IPS-18a (cell line): Measurements from ENCODE around the gene RNASET2.

Experiments
- H3K27ac ChIP-seq: one replicate; pipeline ENCODE4 v1.5.1; 2013; ENCODE audit warnings: low read length
- H3K27me3 ChIP-seq: one replicate; pipeline ENCODE4 v1.6.1; 2013; ENCODE audit warnings: mild to moderate bottlenecking, low read length; ENCODE audit not compliant: control insufficient read depth, insufficient read depth
- H3K36me3 ChIP-seq: one replicate; pipeline ENCODE4 v1.6.1; 2013; ENCODE audit warnings: low read depth, low read length; ENCODE audit not compliant: control insufficient read depth
- H3K4me1 ChIP-seq: one replicate; pipeline ENCODE4 v1.6.1; 2013; ENCODE audit warnings: low read depth, low read length; ENCODE audit not compliant: control insufficient read depth
- H3K4me3 ChIP-seq: one replicate; pipeline ENCODE4 v1.5.1; 2013; ENCODE audit warnings: low read length
- H3K9ac ChIP-seq: one replicate; pipeline ENCODE4 v1.6.1; 2013; ENCODE audit warnings: mild to moderate bottlenecking, low read length, moderate library complexity
- H3K9me3 ChIP-seq: one replicate; pipeline ENCODE4 v1.6.1; 2013; ENCODE audit warnings: low read depth, low read length; ENCODE audit not compliant: control insufficient read depth

RNASET2 gene

DNA sequence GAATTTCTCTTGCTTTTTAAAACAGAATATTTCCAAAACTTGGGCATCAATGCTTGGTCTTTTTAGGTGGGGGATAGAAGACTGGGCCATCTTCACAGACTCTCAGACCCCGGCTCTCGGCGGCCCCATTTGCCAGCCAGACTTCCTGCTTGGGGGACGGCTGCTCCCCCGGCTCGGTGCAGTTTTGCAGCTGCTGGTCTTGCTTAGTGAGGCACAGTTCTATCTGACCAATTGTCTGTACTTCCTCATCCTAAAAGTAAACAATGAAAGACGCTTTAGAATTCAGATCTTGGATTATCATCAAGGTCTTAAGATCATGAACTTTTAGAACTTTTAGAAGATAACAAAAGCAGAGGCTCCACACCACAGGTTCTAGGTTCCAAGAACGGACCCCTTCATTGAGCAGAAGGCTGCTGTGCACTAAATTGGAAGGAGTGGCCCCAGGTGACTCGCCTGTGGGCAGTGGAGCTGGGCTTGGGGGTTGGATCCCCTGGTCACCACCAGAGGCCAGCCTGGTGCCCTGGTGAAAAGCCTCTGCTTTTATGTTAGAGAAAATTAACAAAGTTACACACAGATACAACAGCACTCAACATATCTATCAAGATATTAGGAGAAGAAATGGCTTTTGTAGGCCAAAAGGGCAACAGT is 26.7 kb downstream of the RNASET2 start:
- Histone ChIP-seq H3K9me3 (no peaks in the 10 kb centered on the region), H3K4me1 (no peaks in the 10 kb centered on the region), H3K36me3 (no peaks in the 10 kb centered on the region), H3K4me3 (no peak overlapping the region), H3K27ac (no peak overlapping the region), H3K9ac (no peak overlapping the region), H3K27me3 (no peaks in the 10 kb centered on the region)

DNA sequence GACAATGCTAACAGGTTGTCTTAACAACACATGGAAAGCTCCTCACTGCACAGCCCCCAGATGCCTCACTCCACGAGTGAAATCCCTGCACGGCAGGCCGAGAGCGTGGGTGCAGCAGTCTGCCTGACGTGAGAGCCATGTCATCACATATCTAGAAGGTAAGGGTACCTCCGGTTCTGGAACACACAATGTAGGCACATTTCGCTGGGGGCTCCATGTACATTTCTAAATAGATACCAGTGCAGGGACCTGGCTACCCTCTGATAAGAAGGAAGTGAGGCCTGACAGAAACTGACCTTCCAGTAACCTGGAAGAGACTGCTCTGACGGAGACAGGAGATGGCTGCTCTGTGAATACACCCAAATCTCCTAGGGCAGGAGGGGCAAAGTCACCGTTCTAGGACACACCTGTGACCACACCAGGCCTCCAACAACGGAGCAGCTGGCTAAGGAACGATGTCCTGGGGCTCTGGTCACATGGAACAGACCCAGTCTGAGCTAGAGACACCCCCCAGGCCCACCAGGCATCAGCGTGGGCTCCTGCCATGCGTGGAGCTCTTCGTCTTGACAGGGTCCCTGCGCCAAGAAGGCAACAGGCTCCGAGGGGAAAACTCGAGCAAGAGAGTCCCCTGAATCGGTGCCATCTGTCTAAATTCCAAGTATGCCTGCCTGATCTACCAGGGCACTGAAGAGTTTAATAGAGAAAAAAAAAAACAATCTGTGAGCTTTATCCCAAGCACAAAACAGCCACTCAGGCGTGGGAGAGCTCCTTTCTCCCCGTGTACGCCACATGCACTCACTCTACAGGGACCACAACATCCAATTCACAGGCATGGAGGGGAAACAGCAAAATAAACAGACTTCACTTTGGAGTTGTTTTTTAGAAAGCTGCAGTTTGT is 27.5 kb downstream of the RNASET2 start:
- H3K9ac ChIP-seq = no peak overlapping the region
- H3K4me1 ChIP-seq = no peaks in the 10 kb centered on the region
- H3K4me3 ChIP-seq = no peak overlapping the region
- H3K27ac ChIP-seq = no peak overlapping the region
- no peaks in the 10 kb centered on the region for H3K27me3 ChIP-seq
- no peaks in the 10 kb centered on the region for H3K36me3 ChIP-seq
- no peaks in the 10 kb centered on the region for H3K9me3 ChIP-seq

DNA sequence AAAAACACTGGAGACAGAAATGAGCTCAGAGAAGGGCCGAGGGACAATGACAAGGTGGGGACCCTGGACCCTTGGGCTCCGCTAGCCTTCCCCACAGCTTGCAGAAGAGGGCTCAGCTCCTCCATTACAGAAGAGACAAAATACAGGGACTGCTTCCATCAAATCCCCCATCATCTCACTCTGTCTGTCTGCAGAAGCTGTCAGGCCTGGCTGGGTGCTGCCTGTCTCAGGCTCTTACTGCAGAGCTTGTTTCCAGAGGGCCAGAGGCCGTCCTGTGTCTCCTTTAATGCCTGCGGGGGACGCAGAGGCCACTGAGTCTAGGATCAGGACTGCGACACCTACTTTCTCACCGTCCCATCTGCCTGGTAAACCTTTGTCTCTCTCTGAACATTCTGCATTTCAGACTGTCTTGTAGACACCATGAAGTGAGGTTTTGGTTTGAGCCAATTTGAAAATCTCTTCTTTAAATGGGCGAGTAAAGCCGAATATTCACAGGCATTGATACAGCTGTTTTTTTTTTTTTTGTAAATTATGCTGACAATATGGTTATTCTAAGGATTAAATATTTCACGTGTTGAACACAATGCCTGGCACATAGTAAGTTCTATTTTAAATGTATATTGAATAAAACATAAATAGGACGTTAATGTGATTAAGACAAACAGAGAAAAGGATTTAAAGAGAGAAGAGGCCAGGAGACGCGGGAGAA is 28.3 kb downstream of the RNASET2 start:
- no peaks in the 10 kb centered on the region for H3K9me3 ChIP-seq
- H3K27ac ChIP-seq = no peak overlapping the region
- no peaks in the 10 kb centered on the region for H3K36me3 ChIP-seq
- H3K4me3 ChIP-seq = no peak overlapping the region
- H3K4me1 ChIP-seq = no peaks in the 10 kb centered on the region
- H3K9ac ChIP-seq = no peak overlapping the region
- no peaks in the 10 kb centered on the region for H3K27me3 ChIP-seq

DNA sequence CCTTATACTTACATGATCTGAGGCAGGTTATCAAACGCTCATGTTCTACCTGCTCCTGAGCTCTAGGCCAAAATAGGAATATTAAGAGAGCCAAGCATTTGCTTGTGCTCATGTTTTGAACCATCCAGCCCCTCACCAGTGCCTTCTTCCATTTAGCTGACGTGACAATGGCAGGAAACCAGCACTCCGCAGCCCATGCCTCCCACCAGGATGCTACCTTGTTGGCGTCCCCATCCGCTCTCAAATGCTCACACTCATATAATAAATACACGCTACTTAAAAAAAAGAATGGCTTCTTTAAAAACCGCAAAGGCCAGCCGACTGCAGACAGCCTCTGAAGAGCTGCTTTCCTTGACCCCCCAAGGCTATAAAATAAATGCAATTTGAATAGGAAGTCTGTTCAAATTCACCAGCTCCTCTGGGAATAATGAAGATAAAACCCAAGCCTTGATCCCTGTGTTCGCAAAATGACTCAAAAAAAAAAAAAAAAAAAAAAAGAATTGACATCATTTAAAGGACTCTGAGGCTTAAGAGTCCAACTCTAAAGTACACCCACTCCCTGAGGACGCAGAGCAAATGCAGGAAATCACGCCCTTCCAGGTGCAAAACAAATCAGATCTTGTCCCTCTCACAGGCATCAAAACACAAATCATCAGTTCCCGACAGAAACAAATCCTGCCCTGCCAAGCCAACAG is 29.0 kb downstream of the RNASET2 start:
- no peak overlapping the region for H3K27ac ChIP-seq
- no peaks in the 10 kb centered on the region for H3K27me3 ChIP-seq
- no peak overlapping the region for H3K4me3 ChIP-seq
- H3K4me1 ChIP-seq = no peaks in the 10 kb centered on the region
- H3K36me3 ChIP-seq = no peaks in the 10 kb centered on the region
- H3K9ac ChIP-seq = no peak overlapping the region
- no peaks in the 10 kb centered on the region for H3K9me3 ChIP-seq

DNA sequence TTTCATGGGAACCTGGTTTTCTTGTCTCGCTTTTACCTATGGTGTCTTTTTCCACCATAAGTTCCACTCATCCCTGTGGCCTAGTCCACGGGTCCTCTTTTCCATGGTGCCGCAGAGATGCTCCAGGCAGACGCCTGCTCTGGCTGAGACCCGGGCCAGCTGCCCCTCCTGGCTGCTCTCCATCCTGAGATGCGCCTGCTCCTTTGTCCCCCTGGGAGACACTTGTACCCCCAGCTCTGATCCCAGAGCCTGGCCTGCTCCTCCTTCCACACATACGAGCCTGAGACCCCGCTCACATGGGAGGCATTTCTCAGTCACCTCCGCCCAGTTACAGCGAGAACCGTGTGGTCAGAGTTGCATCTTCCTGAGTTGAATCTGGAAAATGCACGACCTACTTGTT is 29.6 kb downstream of the RNASET2 start:
- Histone ChIP-seq H3K27ac (no peak overlapping the region), H3K9me3 (no peaks in the 10 kb centered on the region), H3K36me3 (no peaks in the 10 kb centered on the region), H3K4me1 (no peaks in the 10 kb centered on the region), H3K4me3 (no peak overlapping the region), H3K9ac (no peak overlapping the region), H3K27me3 (no peaks in the 10 kb centered on the region)

DNA sequence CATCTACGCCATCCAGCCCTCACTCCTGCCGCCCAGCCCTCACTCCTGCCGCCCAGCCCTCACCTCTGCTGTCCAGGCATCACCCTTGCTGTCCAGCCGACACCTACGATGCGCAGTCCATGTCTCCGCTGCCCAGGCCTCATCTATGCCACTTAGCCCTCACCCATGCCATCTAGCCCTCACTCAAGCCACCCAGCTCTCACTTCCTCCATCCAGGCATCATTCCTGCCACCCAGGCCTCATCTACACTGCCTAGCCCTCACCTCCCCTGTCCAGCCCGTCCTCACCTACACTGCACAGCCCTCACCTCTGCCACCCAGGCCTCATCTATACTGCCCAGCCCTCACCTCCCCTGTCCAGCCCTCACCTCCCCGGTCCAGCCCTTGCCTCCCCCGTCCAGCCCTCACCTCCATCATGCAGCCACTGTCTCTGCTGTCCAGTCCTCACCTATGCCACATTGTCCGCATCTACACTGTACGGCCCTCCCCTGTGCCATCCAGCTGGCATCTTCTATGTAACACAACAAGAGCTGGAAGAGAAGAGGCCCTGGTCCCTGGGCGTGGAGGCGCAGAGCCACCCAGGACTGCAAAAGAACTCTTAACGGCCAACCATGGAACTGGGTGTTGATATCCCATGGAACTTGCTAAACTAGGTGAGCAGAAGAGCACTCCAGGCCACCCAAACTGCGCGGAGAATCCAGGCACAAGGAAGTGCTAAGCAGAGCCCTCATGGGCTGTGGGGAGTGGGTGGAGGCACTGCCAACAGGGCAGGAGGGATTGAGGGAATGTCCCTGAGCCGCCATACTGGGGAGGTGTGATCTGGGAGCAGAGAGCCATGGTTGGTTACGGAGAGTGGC is 31.0 kb downstream of the RNASET2 start:
- no peak overlapping the region for H3K9ac ChIP-seq
- no peak overlapping the region for H3K27ac ChIP-seq
- H3K36me3 ChIP-seq = no peaks in the 10 kb centered on the region
- no peak overlapping the region for H3K4me3 ChIP-seq
- H3K4me1 ChIP-seq = no peaks in the 10 kb centered on the region
- no peaks in the 10 kb centered on the region for H3K27me3 ChIP-seq
- no peaks in the 10 kb centered on the region for H3K9me3 ChIP-seq

DNA sequence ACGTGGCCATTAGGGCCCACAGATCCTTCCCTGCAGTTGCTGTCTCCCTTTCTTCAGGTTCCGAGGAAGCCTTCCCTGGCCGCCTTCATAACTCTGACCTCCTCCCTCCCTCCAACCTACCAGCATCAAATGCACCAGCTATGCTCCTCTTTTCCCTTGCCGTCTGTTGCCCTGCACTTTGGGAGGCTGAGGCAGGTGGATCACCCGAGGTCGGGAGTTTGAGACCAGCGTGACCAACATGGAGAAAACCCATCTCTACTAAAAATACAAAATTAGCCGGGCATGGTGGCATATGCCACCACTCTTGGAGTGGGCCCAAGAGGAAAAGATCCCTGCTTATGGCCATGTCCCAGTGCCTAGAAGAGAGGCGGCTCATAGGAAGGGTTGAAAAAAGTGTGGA is 31.8 kb downstream of the RNASET2 start:
- no peak overlapping the region for H3K4me3 ChIP-seq
- no peaks in the 10 kb centered on the region for H3K27me3 ChIP-seq
- no peak overlapping the region for H3K9ac ChIP-seq
- H3K36me3 ChIP-seq = no peaks in the 10 kb centered on the region
- no peak overlapping the region for H3K27ac ChIP-seq
- H3K9me3 ChIP-seq = no peaks in the 10 kb centered on the region
- H3K4me1 ChIP-seq = no peaks in the 10 kb centered on the region

DNA sequence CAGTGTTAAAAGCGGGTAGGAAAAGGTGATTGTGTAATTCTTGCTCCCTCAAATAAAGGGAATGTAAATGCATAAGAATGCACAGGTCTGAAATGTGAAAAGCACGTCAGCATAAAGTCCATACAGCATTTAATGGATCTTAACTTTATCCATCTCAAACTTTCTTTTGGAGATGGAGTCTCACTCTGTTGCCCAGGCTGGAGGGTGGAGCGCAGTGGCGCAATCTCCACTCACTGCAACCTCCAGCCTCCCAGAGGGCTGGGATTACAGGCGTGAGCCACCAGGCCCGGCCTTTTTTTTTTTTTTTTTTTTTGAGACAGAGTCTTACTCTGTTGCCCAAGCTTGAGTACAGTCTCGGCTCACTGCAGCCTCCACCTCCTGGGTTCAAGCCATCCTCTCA is 33.4 kb downstream of the RNASET2 start:
- H3K9me3 ChIP-seq = no peaks in the 10 kb centered on the region

DNA sequence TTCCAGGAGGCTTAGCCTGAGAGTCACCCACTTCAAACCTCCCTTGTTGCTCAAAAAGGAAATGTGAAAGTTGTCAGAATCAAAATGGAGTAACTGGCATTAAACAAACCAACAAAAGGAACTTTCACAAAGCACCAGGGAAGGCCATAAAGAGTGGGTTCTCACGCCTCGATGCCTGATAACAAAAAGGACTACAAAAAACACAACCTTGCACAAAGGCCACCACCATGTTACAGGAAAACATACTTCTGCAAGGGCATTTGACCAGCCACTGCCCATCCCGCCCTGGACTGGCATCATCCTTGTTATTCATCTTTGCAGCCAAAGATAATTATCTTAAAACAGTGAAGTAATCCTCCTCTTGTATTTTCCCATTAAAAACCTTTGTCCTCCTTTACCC is 34.8 kb downstream of the RNASET2 start:
- no peaks in the 10 kb centered on the region for H3K27me3 ChIP-seq
- H3K4me3 ChIP-seq = no peak overlapping the region
- no peak overlapping the region for H3K9ac ChIP-seq
- no peaks in the 10 kb centered on the region for H3K9me3 ChIP-seq
- H3K36me3 ChIP-seq = no peaks in the 10 kb centered on the region
- no peaks in the 10 kb centered on the region for H3K4me1 ChIP-seq
- no peak overlapping the region for H3K27ac ChIP-seq

More for the DNA sequence above, 33.4 kb downstream of the RNASET2 start:
- H3K27me3 ChIP-seq = no peaks in the 10 kb centered on the region
- H3K36me3 ChIP-seq = no peaks in the 10 kb centered on the region
- no peaks in the 10 kb centered on the region for H3K4me1 ChIP-seq
- H3K27ac ChIP-seq = no peak overlapping the region
- no peak overlapping the region for H3K4me3 ChIP-seq
- no peak overlapping the region for H3K9ac ChIP-seq

DNA sequence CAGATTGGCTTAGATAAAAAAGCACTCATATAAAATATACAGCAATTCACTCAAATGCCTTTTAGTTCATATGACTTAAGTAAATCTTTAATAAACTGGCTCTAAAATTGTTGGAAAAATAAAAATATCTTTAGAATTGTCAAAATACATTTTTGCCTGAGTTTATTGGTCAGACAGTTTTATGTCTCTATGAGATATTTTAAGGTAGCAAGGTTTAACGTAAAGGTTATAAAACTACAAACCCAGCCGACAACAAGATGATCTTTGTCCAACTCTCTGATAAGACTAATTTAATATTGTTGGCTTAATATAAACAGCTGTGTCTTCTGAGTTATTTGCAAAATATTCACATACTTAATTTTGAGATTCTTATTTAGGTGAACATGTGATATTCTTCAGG is 39.5 kb downstream of the RNASET2 start:
- no peak overlapping the region for H3K9ac ChIP-seq
- peaks cover 4% of the 10 kb centered on the region for H3K4me1 ChIP-seq
- H3K4me3 ChIP-seq = no peak overlapping the region
- no peaks in the 10 kb centered on the region for H3K36me3 ChIP-seq
- H3K27me3 ChIP-seq = no peaks in the 10 kb centered on the region
- no peaks in the 10 kb centered on the region for H3K9me3 ChIP-seq
- no peak overlapping the region for H3K27ac ChIP-seq
